ENCODE results near the gene ST6GALNAC2. TPM values are rescaled to one million over a fixed set of nuclear protein-coding genes. Genes with fewer than 3 reads are reported as not detected.
A peak's percentile ranks its signal among the peaks of the same experiment; 100 is the strongest.
"Not testable (repeated sequence)": the region's sequence is repeated elsewhere in the genome, so short reads cannot be mapped to it uniquely, and the experiment has no call there.

ST6GALNAC2 gene
- total RNA-seq, 1 experiment from 2014 or later = 14.3 TPM

GRCh38 chr17:76534831-76535732 is 50.6 kb downstream of the ST6GALNAC2 start:
- in situ Hi-C loops (cut with HindIII; ENCODE audit: low sequenced_read_pairs) = no loop called here
- DNase-seq (ENCODE audit: low spot score) = no peak

GRCh38 chr17:76533640-76534359 is 51.9 kb downstream of the ST6GALNAC2 start:
- DNase-seq (ENCODE audit: low spot score); in situ Hi-C loops (cut with HindIII; ENCODE audit: low sequenced_read_pairs): not testable (repeated sequence)

GRCh38 chr17:76532072-76532651 is 53.5 kb downstream of the ST6GALNAC2 start:
- in situ Hi-C loops (cut with HindIII; ENCODE audit: low sequenced_read_pairs) = no loop called here
- no peak for DNase-seq (ENCODE audit: low spot score)

- no peak for DNase-seq (ENCODE audit: low spot score)
- in situ Hi-C loops (cut with HindIII; ENCODE audit: low sequenced_read_pairs) = no loop called here
Measured at GRCh38 chr17:76531486-76532038, 54.1 kb downstream of the ST6GALNAC2 start.

GRCh38 chr17:76530811-76531485 is 54.7 kb downstream of the ST6GALNAC2 start:
- in situ Hi-C loops (cut with HindIII; ENCODE audit: low sequenced_read_pairs) = no loop called here
- no peak for DNase-seq (ENCODE audit: low spot score)

GRCh38 chr17:76530095-76530723 is 55.5 kb downstream of the ST6GALNAC2 start:
- DNase-seq (ENCODE audit: low spot score) = no peak
- in situ Hi-C loops (cut with HindIII; ENCODE audit: low sequenced_read_pairs) = no loop called here

GRCh38 chr17:76529224-76530094 is 56.2 kb downstream of the ST6GALNAC2 start:
- DNase-seq (ENCODE audit: low spot score) = no peak
- in situ Hi-C loops (cut with HindIII; ENCODE audit: low sequenced_read_pairs) = no loop called here

- in situ Hi-C loops (cut with HindIII; ENCODE audit: low sequenced_read_pairs) = no loop called here
- DNase-seq (ENCODE audit: low spot score) = no peak
Measured at GRCh38 chr17:76528528-76529223, 57.0 kb downstream of the ST6GALNAC2 start.

- no peak for DNase-seq (ENCODE audit: low spot score)
- in situ Hi-C loops (cut with HindIII; ENCODE audit: low sequenced_read_pairs) = no loop called here
Measured at GRCh38 chr17:76528156-76528527, 57.5 kb downstream of the ST6GALNAC2 start.

GRCh38 chr17:76527430-76528111 is 58.1 kb downstream of the ST6GALNAC2 start:
- DNase-seq (ENCODE audit: low spot score) = no peak
- in situ Hi-C loops (cut with HindIII; ENCODE audit: low sequenced_read_pairs) = no loop called here

GRCh38 chr17:76527016-76527415 is 58.6 kb downstream of the ST6GALNAC2 start:
- in situ Hi-C loops (cut with HindIII; ENCODE audit: low sequenced_read_pairs); DNase-seq (ENCODE audit: low spot score): not testable (repeated sequence)

- in situ Hi-C loops (cut with HindIII; ENCODE audit: low sequenced_read_pairs); DNase-seq (ENCODE audit: low spot score): not testable (repeated sequence)
Measured at GRCh38 chr17:76525513-76525833, 60.2 kb downstream of the ST6GALNAC2 start.

- no peak for DNase-seq (ENCODE audit: low spot score)
- in situ Hi-C loops (cut with HindIII; ENCODE audit: low sequenced_read_pairs) = no loop called here
Measured at GRCh38 chr17:76524598-76525512, 60.8 kb downstream of the ST6GALNAC2 start.

- in situ Hi-C loops (cut with HindIII; ENCODE audit: low sequenced_read_pairs) = no loop called here
- DNase-seq (ENCODE audit: low spot score) = peak; percentile 73
Measured at GRCh38 chr17:76523084-76524037, 62.3 kb downstream of the ST6GALNAC2 start.

- DNase-seq (ENCODE audit: low spot score); in situ Hi-C loops (cut with HindIII; ENCODE audit: low sequenced_read_pairs): not testable (repeated sequence)
Measured at GRCh38 chr17:76521683-76522082, 64.0 kb downstream of the ST6GALNAC2 start.

All from G401 (cell line).